SK-N-SH (cell line): ENCODE measurements around the gene MAN2A1.

Source experiments
- CHD2 ChIP-seq: fragments of 150-350 bp; IDR thresholded peaks from 2 replicates; pipeline ENCODE4 v1.6.1; 2018; ENCODE audit warnings: low read length; ENCODE audit not compliant: partially characterized antibody
- FOXJ3 ChIP-seq: sonication (generic); formaldehyde crosslinking; IDR thresholded peaks from 2 replicates; pipeline ENCODE4 v1.5.1; 2020; ENCODE audit warnings: mild to moderate bottlenecking, missing genetic modification reagents
- JUND ChIP-seq: IDR thresholded peaks from 2 replicates; pipeline ENCODE4 v1.4.0; 2012
- MXI1 ChIP-seq: IDR thresholded peaks from 2 replicates; pipeline ENCODE4 v1.6.1; 2012; ENCODE audit warnings: mild to moderate bottlenecking, low read depth, low read length, improper control_type of control experiment
- POLR2AphosphoS5 ChIP-seq: IDR thresholded peaks from 2 replicates; pipeline ENCODE4 v1.6.1; 2012; ENCODE audit warnings: low read depth, low read length
- RAD21 ChIP-seq: IDR thresholded peaks from 2 replicates; pipeline ENCODE4 v1.6.1; 2012; ENCODE audit warnings: mild to moderate bottlenecking, low read length
- RXRA ChIP-seq: IDR thresholded peaks from 2 replicates; pipeline ENCODE4 v1.4.0; 2012; ENCODE audit warnings: low read depth, mild to moderate bottlenecking, borderline replicate concordance
- TAF1 ChIP-seq: IDR thresholded peaks from 2 replicates; pipeline ENCODE4 v1.6.1; 2012; ENCODE audit warnings: low read depth, mild to moderate bottlenecking, low read length, moderate library complexity, borderline replicate concordance
- YY1 ChIP-seq: IDR thresholded peaks from 2 replicates; pipeline ENCODE4 v1.4.0; 2012; ENCODE audit warnings: low read depth, mild to moderate bottlenecking
- TF ChIP-seq, protein P1 (sequence below): IDR thresholded peaks from 2 replicates; pipeline ENCODE4 v1.4.0; 2012; ENCODE audit warnings: low read depth, borderline replicate concordance
- TF ChIP-seq, protein P2 (sequence below): fragments of 200-600 bp; sonication (generic); IDR thresholded peaks from 2 replicates; pipeline ENCODE4 v1.6.1; 2017; ENCODE audit warnings: antibody characterized with exemption, mild to moderate bottlenecking, moderate library complexity
- TF ChIP-seq, protein P3 (sequence below): IDR thresholded peaks from 2 replicates; pipeline ENCODE4 v1.4.0; 2012; ENCODE audit warnings: low read depth
- TF ChIP-seq, protein P4 (sequence below): IDR thresholded peaks from 2 replicates; pipeline ENCODE4; 2012

DNA sequence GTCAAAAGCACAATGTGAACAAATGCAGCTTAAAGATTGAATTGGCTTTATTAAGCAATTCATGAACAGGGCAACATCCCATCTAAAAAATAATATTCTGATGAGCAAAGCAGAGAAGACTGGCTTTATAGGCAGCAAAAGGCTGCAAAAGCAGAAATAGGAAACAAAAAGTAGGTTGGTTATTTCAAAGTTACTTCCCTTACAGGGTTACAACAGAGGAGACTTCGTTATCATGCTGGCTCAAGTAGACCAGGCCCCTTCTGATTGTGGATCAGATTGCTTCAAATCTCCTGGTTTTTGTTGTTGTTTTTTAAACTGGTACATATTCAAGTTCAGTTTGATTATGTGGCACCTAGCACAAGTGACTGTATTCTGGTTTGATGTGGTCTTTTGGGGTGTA is 73.1 kb downstream of the MAN2A1 start:
- TF ChIP-seq, protein P1, sequence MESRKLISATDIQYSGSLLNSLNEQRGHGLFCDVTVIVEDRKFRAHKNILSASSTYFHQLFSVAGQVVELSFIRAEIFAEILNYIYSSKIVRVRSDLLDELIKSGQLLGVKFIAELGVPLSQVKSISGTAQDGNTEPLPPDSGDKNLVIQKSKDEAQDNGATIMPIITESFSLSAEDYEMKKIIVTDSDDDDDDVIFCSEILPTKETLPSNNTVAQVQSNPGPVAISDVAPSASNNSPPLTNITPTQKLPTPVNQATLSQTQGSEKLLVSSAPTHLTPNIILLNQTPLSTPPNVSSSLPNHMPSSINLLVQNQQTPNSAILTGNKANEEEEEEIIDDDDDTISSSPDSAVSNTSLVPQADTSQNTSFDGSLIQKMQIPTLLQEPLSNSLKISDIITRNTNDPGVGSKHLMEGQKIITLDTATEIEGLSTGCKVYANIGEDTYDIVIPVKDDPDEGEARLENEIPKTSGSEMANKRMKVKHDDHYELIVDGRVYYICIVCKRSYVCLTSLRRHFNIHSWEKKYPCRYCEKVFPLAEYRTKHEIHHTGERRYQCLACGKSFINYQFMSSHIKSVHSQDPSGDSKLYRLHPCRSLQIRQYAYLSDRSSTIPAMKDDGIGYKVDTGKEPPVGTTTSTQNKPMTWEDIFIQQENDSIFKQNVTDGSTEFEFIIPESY = no peak
- TF ChIP-seq, protein P2, sequence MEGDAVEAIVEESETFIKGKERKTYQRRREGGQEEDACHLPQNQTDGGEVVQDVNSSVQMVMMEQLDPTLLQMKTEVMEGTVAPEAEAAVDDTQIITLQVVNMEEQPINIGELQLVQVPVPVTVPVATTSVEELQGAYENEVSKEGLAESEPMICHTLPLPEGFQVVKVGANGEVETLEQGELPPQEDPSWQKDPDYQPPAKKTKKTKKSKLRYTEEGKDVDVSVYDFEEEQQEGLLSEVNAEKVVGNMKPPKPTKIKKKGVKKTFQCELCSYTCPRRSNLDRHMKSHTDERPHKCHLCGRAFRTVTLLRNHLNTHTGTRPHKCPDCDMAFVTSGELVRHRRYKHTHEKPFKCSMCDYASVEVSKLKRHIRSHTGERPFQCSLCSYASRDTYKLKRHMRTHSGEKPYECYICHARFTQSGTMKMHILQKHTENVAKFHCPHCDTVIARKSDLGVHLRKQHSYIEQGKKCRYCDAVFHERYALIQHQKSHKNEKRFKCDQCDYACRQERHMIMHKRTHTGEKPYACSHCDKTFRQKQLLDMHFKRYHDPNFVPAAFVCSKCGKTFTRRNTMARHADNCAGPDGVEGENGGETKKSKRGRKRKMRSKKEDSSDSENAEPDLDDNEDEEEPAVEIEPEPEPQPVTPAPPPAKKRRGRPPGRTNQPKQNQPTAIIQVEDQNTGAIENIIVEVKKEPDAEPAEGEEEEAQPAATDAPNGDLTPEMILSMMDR = no peak
- TF ChIP-seq MXI1 = no peak
- no peak for TF ChIP-seq TAF1
- TF ChIP-seq, protein P3, sequence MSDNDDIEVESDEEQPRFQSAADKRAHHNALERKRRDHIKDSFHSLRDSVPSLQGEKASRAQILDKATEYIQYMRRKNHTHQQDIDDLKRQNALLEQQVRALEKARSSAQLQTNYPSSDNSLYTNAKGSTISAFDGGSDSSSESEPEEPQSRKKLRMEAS = no peak
- no peak for TF ChIP-seq CHD2
- no peak for TF ChIP-seq RXRA
- TF ChIP-seq FOXJ3 = no peak
- TF ChIP-seq RAD21 = no peak
- TF ChIP-seq POLR2AphosphoS5 = no peak
- TF ChIP-seq YY1 = no peak
- TF ChIP-seq, protein P4, sequence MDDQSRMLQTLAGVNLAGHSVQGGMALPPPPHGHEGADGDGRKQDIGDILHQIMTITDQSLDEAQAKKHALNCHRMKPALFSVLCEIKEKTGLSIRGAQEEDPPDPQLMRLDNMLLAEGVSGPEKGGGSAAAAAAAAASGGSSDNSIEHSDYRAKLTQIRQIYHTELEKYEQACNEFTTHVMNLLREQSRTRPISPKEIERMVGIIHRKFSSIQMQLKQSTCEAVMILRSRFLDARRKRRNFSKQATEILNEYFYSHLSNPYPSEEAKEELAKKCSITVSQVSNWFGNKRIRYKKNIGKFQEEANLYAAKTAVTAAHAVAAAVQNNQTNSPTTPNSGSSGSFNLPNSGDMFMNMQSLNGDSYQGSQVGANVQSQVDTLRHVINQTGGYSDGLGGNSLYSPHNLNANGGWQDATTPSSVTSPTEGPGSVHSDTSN = no peak
- TF ChIP-seq JUND = no peak
